Mesendoderm (in vitro differentiated cells): Measurements from ENCODE around the gene SELENBP1. TPM values are rescaled to one million over a fixed set of nuclear protein-coding genes. Genes with fewer than 3 reads are reported as not detected.

Source experiments
- DNase-seq: peaks from one replicate; pipeline ENCODE4 v3.0.0; 2013
- H2AK5ac ChIP-seq: 2 replicates; pipeline ENCODE4 v1.6.1; 2013; ENCODE audit warnings: low read length, inconsistent platforms
- H2BK120ac ChIP-seq: 2 replicates; pipeline ENCODE4 v1.6.1; 2013; ENCODE audit warnings: low read depth, mild to moderate bottlenecking, low read length, moderate library complexity, mixed read lengths
- H2BK15ac ChIP-seq: replicated peaks from 2 replicates; pipeline ENCODE4 v1.6.1; 2013; ENCODE audit warnings: low read depth, mild to moderate bottlenecking, moderate library complexity
- H2BK5ac ChIP-seq: 2 replicates; pipeline ENCODE4 v1.6.1; 2013; ENCODE audit warnings: low read length, inconsistent platforms
- H3K18ac ChIP-seq: 2 replicates; pipeline ENCODE4 v1.6.1; 2013; ENCODE audit warnings: mild to moderate bottlenecking, low read length, mixed read lengths
- H3K23ac ChIP-seq: one replicate; pipeline ENCODE4 v1.6.1; 2013; ENCODE audit warnings: low read length
- H3K27ac ChIP-seq: 2 replicates; pipeline ENCODE4 v1.5.1; 2013; ENCODE audit warnings: low read depth, mild to moderate bottlenecking, inconsistent platforms, low read length, moderate library complexity
- H3K27me3 ChIP-seq: 2 replicates; pipeline ENCODE4 v1.6.1; 2013; ENCODE audit warnings: low read length, control low read depth, mild to moderate bottlenecking, inconsistent platforms; ENCODE audit not compliant: insufficient read depth, poor library complexity
- H3K36me3 ChIP-seq: 2 replicates; pipeline ENCODE4 v1.6.1; 2013; ENCODE audit warnings: low read length, inconsistent platforms; ENCODE audit not compliant: control insufficient read depth, insufficient read depth
- H3K4ac ChIP-seq: one replicate; pipeline ENCODE4 v1.6.1; 2013; ENCODE audit warnings: low read depth, mild to moderate bottlenecking, low read length, moderate library complexity
- H3K4me1 ChIP-seq: 2 replicates; pipeline ENCODE4 v1.6.1; 2013; ENCODE audit warnings: low read depth, low read length, inconsistent platforms; ENCODE audit not compliant: control insufficient read depth
- H3K4me2 ChIP-seq: 2 replicates; pipeline ENCODE4 v1.6.1; 2013; ENCODE audit warnings: low read length
- H3K4me3 ChIP-seq: 2 replicates; pipeline ENCODE4 v1.5.1; 2013; ENCODE audit warnings: mild to moderate bottlenecking, low read length
- H3K56ac ChIP-seq: one replicate; pipeline ENCODE4 v1.6.1; 2013; ENCODE audit warnings: low read length
- H3K79me1 ChIP-seq: 2 replicates; pipeline ENCODE4 v1.6.1; 2013; ENCODE audit warnings: low read length, inconsistent platforms
- H3K79me2 ChIP-seq: 2 replicates; pipeline ENCODE4 v1.6.1; 2013; ENCODE audit warnings: mild to moderate bottlenecking, low read length; ENCODE audit not compliant: control insufficient read depth, insufficient read depth
- H3K9ac ChIP-seq: 2 replicates; pipeline ENCODE4 v1.6.1; 2013; ENCODE audit warnings: low read length, inconsistent platforms
- H4K5ac ChIP-seq: one replicate; pipeline ENCODE4 v1.6.1; 2013; ENCODE audit warnings: low read length
- H4K8ac ChIP-seq: one replicate; pipeline ENCODE4 v1.6.1; 2013; ENCODE audit warnings: low read depth, mild to moderate bottlenecking, control low read depth, low read length, moderate library complexity
- WGBS: extraction: QIAGEN DNeasy Blood & Tissue Kit; methylation state at CpG from one replicate; pipeline ENCODE4 v1.1.7; 2013; ENCODE audit warnings: low lambda C conversion rate, missing lambda C conversion rate; ENCODE audit not compliant: insufficient coverage; ENCODE audit errors: extremely low coverage; 5-methylcytosine and 5-hydroxymethylcytosine counted together
- polyA plus RNA-seq, 2 experiments: library from polyadenylated mRNA; stranded (reverse); fragments of 200-250 nt; gene quantifications; one replicate each; pipeline ENCODE4 v1.2.3, GENCODE V29; 2013

The SELENBP1 gene
- polyA plus RNA-seq (2013, experiment 1 of 2), result 8.0 TPM
- polyA plus RNA-seq (2013, experiment 2 of 2), result 8.6 TPM

GRCh38 chr1:151372058-151372934 lies at the start of gene SELENBP1:
TSS of gene SELENBP1 (minus strand) at chr1:151372705. CDS start at chr1:151372641, 64 bp downstream.
- Histone ChIP-seq H3K4me2 (peak within 1 kb of the TSS; percentile 51), H4K5ac (no peak within 1 kb of the TSS), H3K4me1 (peaks cover 3% of the 10 kb centered on the region), H3K9ac (peak within 1 kb of the TSS; percentile 77), H3K56ac (peak within 1 kb of the TSS; percentile 89), H3K27ac (peak within 1 kb of the TSS; percentile 16), H3K18ac (peak within 1 kb of the TSS; percentile 46), H3K23ac (no peak within 1 kb of the TSS), H3K4me3 (no peak within 1 kb of the TSS), H2BK15ac (no peak within 1 kb of the TSS), H4K8ac (peak within 1 kb of the TSS; percentile 83), H3K79me1 (no peaks in the 10 kb centered on the region), H2BK5ac (no peak within 1 kb of the TSS), H3K27me3 (no peaks in the 10 kb centered on the region), H3K79me2 (no peaks in the 10 kb centered on the region), H3K36me3 (no peaks in the 10 kb centered on the region), H2AK5ac (no peak within 1 kb of the TSS), H3K4ac (peak within 1 kb of the TSS; percentile 49), H2BK120ac (peak within 1 kb of the TSS; percentile 79)
- WGBS, result no CpG with 5 or more reads among the region's 11 CpGs
- DNase-seq, result peak; percentile 78

- no peak overlapping the region for H2AK5ac ChIP-seq
Measured at GRCh38 chr1:151419819-151420218, 47.3 kb upstream of the SELENBP1 start.

GRCh38 chr1:151418081-151418480 lies 45.6 kb upstream of the SELENBP1 start:
- DNase-seq, result no peak
- peaks cover 1% of the 10 kb centered on the region for H3K36me3 ChIP-seq
- H4K5ac ChIP-seq, result no peak overlapping the region
- no peaks in the 10 kb centered on the region for H3K79me2 ChIP-seq
- H3K79me1 ChIP-seq, result no peaks in the 10 kb centered on the region
- H3K4me2 ChIP-seq, result no peak overlapping the region
- H3K4ac ChIP-seq, result no peak overlapping the region
- H3K18ac ChIP-seq, result no peak overlapping the region
- H3K27me3 ChIP-seq, result no peaks in the 10 kb centered on the region
- no CpG with 5 or more reads among the region's 3 CpGs for WGBS
- H3K4me3 ChIP-seq, result no peak overlapping the region
- H2BK15ac ChIP-seq, result no peak overlapping the region
- H2BK120ac ChIP-seq, result no peak overlapping the region
- no peak overlapping the region for H2AK5ac ChIP-seq
- H3K4me1 ChIP-seq, result no peaks in the 10 kb centered on the region
- no peak overlapping the region for H3K9ac ChIP-seq
- H2BK5ac ChIP-seq, result no peak overlapping the region
- H3K56ac ChIP-seq, result no peak overlapping the region
- no peak overlapping the region for H4K8ac ChIP-seq
- H3K27ac ChIP-seq, result no peak overlapping the region
- no peak overlapping the region for H3K23ac ChIP-seq

More at GRCh38 chr1:151419819-151420218, 47.3 kb upstream of the SELENBP1 start:
- no CpG with 5 or more reads among the region's 5 CpGs for WGBS
- Histone ChIP-seq H2BK120ac (no peak overlapping the region), H3K4ac (no peak overlapping the region), H2BK5ac (no peak overlapping the region), H3K18ac (no peak overlapping the region), H3K9ac (no peak overlapping the region), H3K4me3 (no peak overlapping the region), H3K27me3 (no peaks in the 10 kb centered on the region), H3K79me1 (no peaks in the 10 kb centered on the region), H3K4me1 (no peaks in the 10 kb centered on the region), H4K5ac (no peak overlapping the region), H3K4me2 (no peak overlapping the region), H3K23ac (no peak overlapping the region), H3K79me2 (no peaks in the 10 kb centered on the region), H2BK15ac (no peak overlapping the region), H3K36me3 (peaks cover 4% of the 10 kb centered on the region), H4K8ac (no peak overlapping the region), H3K27ac (no peak overlapping the region), H3K56ac (no peak overlapping the region)
- DNase-seq, result no peak

GRCh38 chr1:151416231-151416630 lies 43.7 kb upstream of the SELENBP1 start:
- Histone ChIP-seq H3K9ac (no peak overlapping the region), H3K79me1 (no peaks in the 10 kb centered on the region), H3K4ac (no peak overlapping the region), H3K23ac (no peak overlapping the region), H3K27ac (no peak overlapping the region), H3K18ac (no peak overlapping the region), H2AK5ac (no peak overlapping the region), H4K8ac (no peak overlapping the region), H2BK15ac (no peak overlapping the region), H2BK5ac (no peak overlapping the region), H2BK120ac (no peak overlapping the region), H3K56ac (no peak overlapping the region), H4K5ac (no peak overlapping the region), H3K36me3 (peaks cover 1% of the 10 kb centered on the region), H3K4me1 (no peaks in the 10 kb centered on the region), H3K4me2 (no peak overlapping the region), H3K27me3 (no peaks in the 10 kb centered on the region), H3K79me2 (no peaks in the 10 kb centered on the region), H3K4me3 (no peak overlapping the region)
- peak; percentile 58 for DNase-seq
- WGBS, result no CpG with 5 or more reads among the region's 4 CpGs

GRCh38 chr1:151411884-151412283 lies 39.4 kb upstream of the SELENBP1 start:
- DNase-seq, result no peak
- H3K36me3 ChIP-seq, result peaks cover 8% of the 10 kb centered on the region

More at GRCh38 chr1:151411884-151412283, 39.4 kb upstream of the SELENBP1 start:
- H3K27ac ChIP-seq, result no peak overlapping the region
- H3K23ac ChIP-seq, result no peak overlapping the region
- H3K79me2 ChIP-seq, result no peaks in the 10 kb centered on the region
- WGBS, result no CpG with 5 or more reads among the region's 2 CpGs
- H3K4me2 ChIP-seq, result no peak overlapping the region
- H3K18ac ChIP-seq, result no peak overlapping the region
- no peak overlapping the region for H3K56ac ChIP-seq
- no peaks in the 10 kb centered on the region for H3K79me1 ChIP-seq
- no peak overlapping the region for H2BK120ac ChIP-seq
- H4K8ac ChIP-seq, result no peak overlapping the region
- H2AK5ac ChIP-seq, result no peak overlapping the region
- no peak overlapping the region for H4K5ac ChIP-seq
- H3K27me3 ChIP-seq, result no peaks in the 10 kb centered on the region
- no peaks in the 10 kb centered on the region for H3K4me1 ChIP-seq
- H3K4ac ChIP-seq, result no peak overlapping the region
- no peak overlapping the region for H3K4me3 ChIP-seq
- H3K9ac ChIP-seq, result no peak overlapping the region
- no peak overlapping the region for H2BK5ac ChIP-seq
- H2BK15ac ChIP-seq, result no peak overlapping the region
